Neural progenitor cell (in vitro differentiated cells): ENCODE results near the gene TMEM62. TPM values are rescaled to one million over a fixed set of nuclear protein-coding genes. Genes with fewer than 3 reads are reported as not detected.

Source experiments
- DNase-seq: peaks from one replicate; pipeline ENCODE4 v3.0.0-alpha.2; 2016; ENCODE audit warnings: low spot score
- H2AFZ ChIP-seq: fragments of 200-600 bp; sonication (generic); replicated peaks from 2 replicates; pipeline ENCODE4 v1.6.1; 2016; ENCODE audit warnings: antibody characterized with exemption
- H3F3A ChIP-seq: fragments of 200-600 bp; sonication (generic); 2 replicates; pipeline ENCODE4 v1.6.1; 2016; ENCODE audit warnings: antibody characterized with exemption, low read depth
- H3K27ac ChIP-seq: fragments of 200-600 bp; sonication (generic); 2 replicates; pipeline ENCODE4 v1.5.1; 2016; ENCODE audit warnings: mild to moderate bottlenecking
- H3K27me3 ChIP-seq: fragments of 200-600 bp; sonication (generic); 2 replicates; pipeline ENCODE4 v1.6.1; 2016; ENCODE audit warnings: mild to moderate bottlenecking, moderate library complexity
- H3K36me3 ChIP-seq: fragments of 200-600 bp; sonication (generic); 2 replicates; pipeline ENCODE4 v1.5.1; 2016
- H3K4me1 ChIP-seq: fragments of 200-600 bp; sonication (generic); 2 replicates; pipeline ENCODE4 v1.6.1; 2016; ENCODE audit warnings: mixed run types
- H3K4me2 ChIP-seq: fragments of 200-600 bp; sonication (generic); 2 replicates; pipeline ENCODE4 v1.6.1; 2016
- H3K4me3 ChIP-seq: fragments of 200-600 bp; sonication (generic); 2 replicates; pipeline ENCODE4 v1.5.1; 2016
- H3K79me2 ChIP-seq: fragments of 200-600 bp; sonication (generic); 2 replicates; pipeline ENCODE4 v1.6.1; 2016; ENCODE audit warnings: low read depth
- H3K9ac ChIP-seq: fragments of 200-600 bp; sonication (generic); 2 replicates; pipeline ENCODE4 v1.6.1; 2016
- H3K9me3 ChIP-seq: fragments of 200-600 bp; sonication (generic); 2 replicates; pipeline ENCODE4 v1.5.1; 2016; ENCODE audit warnings: low read depth
- H4K20me1 ChIP-seq: fragments of 200-600 bp; sonication (generic); 2 replicates; pipeline ENCODE4 v1.6.1; 2016; ENCODE audit warnings: low read depth
- H3K27ac Mint-ChIP-seq: 3 replicates; pipeline ENCODE4 v1.8.0; 2021; ENCODE audit warnings: mixed read lengths
- H3K27me3 Mint-ChIP-seq: 2 replicates; pipeline ENCODE4 v1.8.0; 2022; ENCODE audit warnings: low read depth, mild to moderate bottlenecking, inconsistent platforms, moderate library complexity, mixed read lengths; ENCODE audit not compliant: insufficient read depth
- H3K36me3 Mint-ChIP-seq: 3 replicates; pipeline ENCODE4 v1.8.0; 2021; ENCODE audit warnings: mixed read lengths
- H3K4me1 Mint-ChIP-seq: 3 replicates; pipeline ENCODE4 v1.8.0; 2021; ENCODE audit warnings: mixed read lengths
- H3K4me3 Mint-ChIP-seq: 3 replicates; pipeline ENCODE4 v1.8.0; 2021; ENCODE audit warnings: mild to moderate bottlenecking, moderate library complexity, mixed read lengths
- H3K9me3 Mint-ChIP-seq: 3 replicates; pipeline ENCODE4 v1.8.0; 2020; ENCODE audit warnings: mixed read lengths
- CTCF ChIP-seq: fragments of 200-600 bp; sonication (generic); IDR thresholded peaks from 2 replicates; pipeline ENCODE4 v1.5.1; 2017; ENCODE audit warnings: antibody characterized with exemption, mild to moderate bottlenecking
- EZH2 ChIP-seq: fragments of 200-600 bp; sonication (generic); IDR thresholded peaks from 2 replicates; pipeline ENCODE4 v1.6.1; 2017; ENCODE audit warnings: antibody characterized with exemption, mild to moderate bottlenecking, moderate library complexity
- EZH2phosphoT487 ChIP-seq: fragments of 200-600 bp; sonication (generic); IDR thresholded peaks from 2 replicates; pipeline ENCODE4 v1.6.1; 2017; ENCODE audit warnings: antibody characterized with exemption
- total RNA-seq: library from RNA; depleted of rRNA; stranded (reverse); fragments of >200 nt; gene quantifications from 2 replicates; pipeline ENCODE4 v1.2.3, GENCODE V29; 2015; ENCODE audit warnings: low replicate concordance

Gene TMEM62
- total RNA-seq, 1 donor from 2014 or later: 11.9 TPM

GRCh38 chr15:43091859-43092258, 41.5 kb upstream of the TMEM62 start:
- H3K27me3 Mint-ChIP-seq: no peaks in the 10 kb centered on the region
- TF ChIP-seq CTCF (no peak), EZH2phosphoT487 (no peak), EZH2 (no peak)
- peaks cover 16% of the 10 kb centered on the region for H3K36me3 Mint-ChIP-seq
- Histone ChIP-seq H3K4me3 (no peak overlapping the region), H4K20me1 (no peaks in the 10 kb centered on the region), H3K9ac (no peak overlapping the region), H3K36me3 (no peaks in the 10 kb centered on the region), H3K27ac (no peak overlapping the region), H3K79me2 (peaks cover 87% of the 10 kb centered on the region), H3F3A (no peaks in the 10 kb centered on the region), H3K27me3 (no peaks in the 10 kb centered on the region), H2AFZ (no peak overlapping the region), H3K4me2 (no peak overlapping the region), H3K4me1 (no peaks in the 10 kb centered on the region), H3K9me3 (no peaks in the 10 kb centered on the region)
- no peak overlapping the region for H3K27ac Mint-ChIP-seq
- H3K4me3 Mint-ChIP-seq: no peak overlapping the region
- no peaks in the 10 kb centered on the region for H3K4me1 Mint-ChIP-seq
- DNase-seq: no peak
- H3K9me3 Mint-ChIP-seq: no peaks in the 10 kb centered on the region

- Histone ChIP-seq H3F3A (no peaks in the 10 kb centered on the region), H4K20me1 (no peaks in the 10 kb centered on the region), H3K27ac (no peak overlapping the region), H3K36me3 (no peaks in the 10 kb centered on the region), H3K4me3 (no peak overlapping the region), H3K27me3 (no peaks in the 10 kb centered on the region), H3K4me1 (no peaks in the 10 kb centered on the region), H3K79me2 (peaks cover 89% of the 10 kb centered on the region), H2AFZ (no peak overlapping the region), H3K9me3 (no peaks in the 10 kb centered on the region), H3K9ac (no peak overlapping the region), H3K4me2 (no peak overlapping the region)
- Mint-ChIP-seq H3K36me3 (peaks cover 21% of the 10 kb centered on the region), H3K27ac (no peak overlapping the region), H3K4me1 (no peaks in the 10 kb centered on the region), H3K4me3 (no peak overlapping the region), H3K27me3 (no peaks in the 10 kb centered on the region), H3K9me3 (no peaks in the 10 kb centered on the region)
- TF ChIP-seq EZH2: no peak
- TF ChIP-seq EZH2phosphoT487: no peak
- TF ChIP-seq CTCF: no peak
- no peak for DNase-seq
These were observed 40.4 kb upstream of the TMEM62 start for GRCh38 chr15:43093026-43093425.

DNA sequence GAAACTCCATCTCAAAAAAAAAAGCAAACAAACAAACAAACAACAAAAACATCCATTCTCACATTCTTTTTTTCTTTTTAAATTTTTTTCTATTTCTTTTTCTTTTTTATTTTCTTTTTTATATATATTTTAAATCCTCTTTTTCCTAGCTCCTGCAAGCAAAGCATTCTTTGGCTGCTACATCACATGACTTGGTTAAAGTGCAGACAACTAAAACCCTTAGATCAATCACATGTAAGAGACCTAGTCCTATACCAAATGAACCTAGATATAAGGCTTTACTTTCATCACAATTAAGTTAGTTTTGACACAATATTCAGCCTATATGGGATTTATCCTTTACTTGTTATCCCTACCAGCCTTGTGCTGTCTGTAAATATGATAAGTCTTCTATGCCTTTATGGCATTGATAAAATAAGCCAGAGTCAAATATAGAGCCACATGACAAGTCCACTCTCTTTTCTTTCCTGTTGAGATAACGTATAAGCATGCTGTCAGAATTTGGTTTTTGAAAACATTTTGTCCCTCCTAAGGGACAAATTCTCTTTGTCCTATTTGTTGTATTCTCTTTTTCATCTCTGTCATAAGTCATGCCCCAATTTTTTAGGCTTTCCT, 38.9 kb upstream of the TMEM62 start:
- H2AFZ ChIP-seq: no peak overlapping the region

More for the DNA sequence above, 38.9 kb upstream of the TMEM62 start:
- H4K20me1 ChIP-seq: no peaks in the 10 kb centered on the region
- no peak overlapping the region for H3K4me3 Mint-ChIP-seq
- H3K27ac ChIP-seq: no peak overlapping the region
- H3K4me1 ChIP-seq: no peaks in the 10 kb centered on the region
- H3K4me3 ChIP-seq: no peak overlapping the region
- H3K27me3 Mint-ChIP-seq: no peaks in the 10 kb centered on the region
- H3K27me3 ChIP-seq: no peaks in the 10 kb centered on the region
- DNase-seq: no peak
- no peak overlapping the region for H3K9ac ChIP-seq
- H3K27ac Mint-ChIP-seq: no peak overlapping the region
- H3K36me3 Mint-ChIP-seq: peaks cover 20% of the 10 kb centered on the region
- no peak overlapping the region for H3K4me2 ChIP-seq
- H3K36me3 ChIP-seq: no peaks in the 10 kb centered on the region
- H3K79me2 ChIP-seq: peaks cover 90% of the 10 kb centered on the region
- no peaks in the 10 kb centered on the region for H3K9me3 Mint-ChIP-seq
- no peaks in the 10 kb centered on the region for H3F3A ChIP-seq
- no peaks in the 10 kb centered on the region for H3K4me1 Mint-ChIP-seq
- no peak for TF ChIP-seq CTCF
- no peak for TF ChIP-seq EZH2phosphoT487
- TF ChIP-seq EZH2: no peak
- no peaks in the 10 kb centered on the region for H3K9me3 ChIP-seq
